GM12865 (cell line): ENCODE results near the gene LDLRAD2.

Experiments used
- DNase-seq: peaks from one replicate; pipeline ENCODE4 v3.0.0; 2010; ENCODE audit warnings: low read depth
- H3K4me3 ChIP-seq: 2 replicates; pipeline ENCODE4 v1.5.1; 2011; ENCODE audit warnings: mild to moderate bottlenecking, low read depth, low read length, control low read depth
- TF ChIP-seq, protein P1 (sequence below): IDR thresholded peaks from 2 replicates; pipeline ENCODE4 v1.5.1; 2011; ENCODE audit warnings: low read length, control low read depth, low read depth, inconsistent platforms; ENCODE audit not compliant: insufficient read depth; ENCODE audit errors: missing control alignments

LDLRAD2 gene

DNA sequence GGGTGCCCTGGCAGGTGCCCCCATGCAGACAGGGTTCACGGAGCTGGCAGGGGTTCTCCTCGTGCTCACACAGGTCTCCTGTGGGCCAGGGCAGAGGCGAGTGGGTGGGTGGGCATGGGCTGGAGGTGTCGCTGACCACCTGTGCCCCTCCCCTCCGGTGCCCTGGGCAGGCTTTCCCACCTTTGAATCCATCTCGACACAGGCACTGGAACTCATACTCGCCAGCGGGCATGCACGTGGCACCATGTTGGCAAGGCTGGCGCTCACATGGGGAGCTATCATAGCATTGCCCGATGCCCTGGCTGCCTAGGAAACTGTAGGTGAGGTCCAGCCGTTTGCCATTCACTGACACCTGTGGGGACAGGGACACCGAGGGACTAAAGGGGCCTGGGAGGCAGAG, 16.0 kb downstream of the LDLRAD2 start:
- H3K4me3 ChIP-seq = no peak overlapping the region
- no peak for DNase-seq

DNA sequence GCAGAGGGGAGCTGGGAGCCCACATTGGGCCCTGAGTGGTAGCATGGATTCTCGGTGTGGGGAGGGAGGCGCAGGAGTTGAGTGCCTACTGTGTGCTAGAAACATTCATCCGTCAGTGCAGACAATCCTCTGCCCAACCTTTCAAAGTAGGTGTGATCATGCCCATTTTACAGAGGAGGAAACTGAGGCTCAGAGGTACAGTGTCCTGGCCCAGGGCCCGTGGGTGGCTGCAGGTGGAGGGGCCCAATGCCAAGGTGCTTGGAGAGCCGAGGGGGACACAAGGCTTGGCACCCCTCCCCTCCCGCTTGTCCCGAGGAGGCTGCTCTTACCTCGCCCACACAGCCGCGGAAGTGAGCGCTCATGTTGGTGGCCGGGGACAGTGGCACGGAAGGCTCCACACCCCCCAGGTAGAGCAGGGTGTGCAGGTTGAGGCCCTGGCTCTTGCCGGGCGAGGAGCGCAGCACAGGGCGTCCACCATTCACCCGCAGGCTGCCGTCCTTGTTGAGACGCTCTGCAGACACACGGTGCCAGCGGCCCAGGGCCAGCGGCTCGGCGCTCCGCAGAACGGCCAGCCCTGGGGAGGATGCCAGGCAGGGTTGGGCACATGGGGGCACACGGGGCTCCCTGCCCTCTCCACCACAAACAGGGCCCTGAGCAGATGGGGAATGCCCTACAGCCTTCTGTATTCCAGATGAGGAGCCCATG, 16.6 kb downstream of the LDLRAD2 start:
- H3K4me3 ChIP-seq = no peak overlapping the region
- TF ChIP-seq, protein P1, sequence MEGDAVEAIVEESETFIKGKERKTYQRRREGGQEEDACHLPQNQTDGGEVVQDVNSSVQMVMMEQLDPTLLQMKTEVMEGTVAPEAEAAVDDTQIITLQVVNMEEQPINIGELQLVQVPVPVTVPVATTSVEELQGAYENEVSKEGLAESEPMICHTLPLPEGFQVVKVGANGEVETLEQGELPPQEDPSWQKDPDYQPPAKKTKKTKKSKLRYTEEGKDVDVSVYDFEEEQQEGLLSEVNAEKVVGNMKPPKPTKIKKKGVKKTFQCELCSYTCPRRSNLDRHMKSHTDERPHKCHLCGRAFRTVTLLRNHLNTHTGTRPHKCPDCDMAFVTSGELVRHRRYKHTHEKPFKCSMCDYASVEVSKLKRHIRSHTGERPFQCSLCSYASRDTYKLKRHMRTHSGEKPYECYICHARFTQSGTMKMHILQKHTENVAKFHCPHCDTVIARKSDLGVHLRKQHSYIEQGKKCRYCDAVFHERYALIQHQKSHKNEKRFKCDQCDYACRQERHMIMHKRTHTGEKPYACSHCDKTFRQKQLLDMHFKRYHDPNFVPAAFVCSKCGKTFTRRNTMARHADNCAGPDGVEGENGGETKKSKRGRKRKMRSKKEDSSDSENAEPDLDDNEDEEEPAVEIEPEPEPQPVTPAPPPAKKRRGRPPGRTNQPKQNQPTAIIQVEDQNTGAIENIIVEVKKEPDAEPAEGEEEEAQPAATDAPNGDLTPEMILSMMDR = no peak
- no peak for DNase-seq

More for the DNA sequence above, 16.0 kb downstream of the LDLRAD2 start:
- TF ChIP-seq, protein P1 = no peak

DNA sequence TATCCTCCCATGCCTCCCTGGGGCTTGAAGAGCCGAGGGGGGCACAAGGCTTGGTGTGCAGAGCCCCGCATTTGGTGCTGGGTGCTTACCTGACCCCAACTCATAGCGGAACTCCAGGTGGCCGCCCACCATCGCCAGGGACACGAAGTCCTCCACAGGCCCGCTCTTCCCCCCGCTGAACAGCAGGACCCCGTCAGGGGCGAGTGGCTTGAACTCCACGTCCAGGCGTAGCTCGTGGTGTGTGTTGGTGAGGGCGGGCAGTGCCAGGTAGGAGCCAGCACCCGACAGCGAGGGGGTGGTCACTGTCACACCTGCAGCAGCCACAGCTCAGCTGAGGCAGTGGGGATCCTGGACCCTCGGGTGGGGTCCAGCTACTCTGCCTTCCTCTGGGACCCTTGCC, 17.2 kb downstream of the LDLRAD2 start:
- TF ChIP-seq, protein P1 = no peak
- no peak overlapping the region for H3K4me3 ChIP-seq
- no peak for DNase-seq

- no peak for DNase-seq
- H3K4me3 ChIP-seq = no peak overlapping the region
- TF ChIP-seq, protein P1 = no peak
Observed at GRCh38 chr1:21830792-21831453, 18.9 kb downstream of the LDLRAD2 start.

DNA sequence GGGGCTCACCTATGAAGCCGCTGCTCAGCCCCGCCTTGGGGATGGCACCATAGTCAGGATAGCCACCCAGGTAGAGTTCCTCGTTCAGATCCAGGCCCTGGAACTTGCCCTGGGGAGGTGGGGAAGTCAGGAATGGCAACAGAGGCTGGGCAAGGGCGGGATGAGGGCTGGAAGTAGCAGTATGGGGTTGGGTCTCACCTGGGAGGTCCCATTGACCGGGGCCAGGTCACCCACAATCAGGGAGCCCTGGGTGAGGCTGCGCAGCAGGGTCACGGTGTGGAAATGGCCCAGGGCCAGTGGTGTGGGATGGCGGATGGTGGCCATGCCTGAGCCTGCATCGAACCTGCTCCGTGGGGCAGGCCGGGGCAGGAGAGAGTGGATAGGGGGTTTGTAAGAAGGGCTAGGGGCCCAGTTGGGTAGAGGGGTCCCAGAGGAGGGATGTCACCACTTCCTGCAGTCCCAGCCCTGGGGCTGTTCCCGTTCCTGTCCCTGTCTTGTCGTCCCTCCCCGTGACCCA, 19.4 kb downstream of the LDLRAD2 start:
- TF ChIP-seq, protein P1 = no peak
- no peak overlapping the region for H3K4me3 ChIP-seq
- no peak for DNase-seq

DNA sequence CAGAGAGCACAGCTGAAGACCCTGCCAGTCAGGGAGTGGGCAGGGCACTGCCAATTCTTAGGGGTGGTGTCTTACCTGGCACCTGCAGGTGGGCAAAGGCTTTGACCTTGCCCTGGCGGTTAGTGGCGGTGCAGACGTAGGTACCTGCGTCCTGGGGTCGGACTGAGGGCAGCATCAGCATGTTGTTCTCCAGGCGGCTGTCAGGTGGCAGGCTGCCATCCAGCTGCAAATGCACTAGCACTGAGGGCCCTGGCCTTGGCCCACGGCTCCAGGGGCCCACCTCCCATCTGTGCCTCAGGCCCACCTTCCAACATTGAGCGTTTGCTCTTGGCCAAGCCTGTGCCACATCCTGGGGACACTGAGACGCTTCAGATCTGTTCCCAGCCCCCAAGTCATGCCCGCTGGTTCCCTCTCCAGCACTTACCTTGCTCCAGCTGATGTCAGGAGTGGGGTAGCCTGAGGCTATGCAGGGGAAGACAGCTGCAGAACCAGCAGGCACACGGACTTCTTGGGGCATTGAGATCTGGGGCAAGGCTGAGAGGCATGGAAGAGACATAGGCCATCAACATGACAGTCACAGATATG, 21.4 kb downstream of the LDLRAD2 start:
- DNase-seq = no peak
- TF ChIP-seq, protein P1 = no peak
- no peak overlapping the region for H3K4me3 ChIP-seq

GRCh38 chr1:21834094-21834493, 22.0 kb downstream of the LDLRAD2 start:
- no peak for DNase-seq
- TF ChIP-seq, protein P1 = no peak
- no peak overlapping the region for H3K4me3 ChIP-seq
